HEK293 (cell line): ENCODE measurements around the gene MED25.
A peak's percentile ranks its signal among the peaks of the same experiment; 100 is the strongest.

ENCODE experiments used
- AEBP2 ChIP-seq: fragments of 450-650 bp; formaldehyde crosslinking; IDR thresholded peaks from 2 replicates; pipeline ENCODE4 v1.5.1; 2016; ENCODE audit warnings: missing biosample characterization, missing genetic modification characterization, borderline replicate concordance
- ATF2 ChIP-seq: fragments of 450-650 bp; formaldehyde crosslinking; IDR thresholded peaks from 2 replicates; pipeline ENCODE4 v1.5.1; 2016; ENCODE audit warnings: missing biosample characterization, missing genetic modification characterization, low read depth
- EGR2 ChIP-seq: fragments of 450-650 bp; formaldehyde crosslinking; IDR thresholded peaks from 2 replicates; pipeline ENCODE4 v1.5.1; 2016; ENCODE audit warnings: low read depth, missing biosample characterization, missing genetic modification characterization
- KLF7 ChIP-seq: fragments of 450-650 bp; formaldehyde crosslinking; IDR thresholded peaks from 2 replicates; pipeline ENCODE4 v1.5.1; 2016; ENCODE audit warnings: missing biosample characterization, missing genetic modification characterization, borderline replicate concordance
- MYNN ChIP-seq: fragments of 450-650 bp; formaldehyde crosslinking; IDR thresholded peaks from 2 replicates; pipeline ENCODE4 v1.5.1; 2016; ENCODE audit warnings: missing biosample characterization, missing genetic modification characterization, borderline replicate concordance
- PRDM2 ChIP-seq: fragments of 450-650 bp; formaldehyde crosslinking; IDR thresholded peaks from 2 replicates; pipeline ENCODE4 v1.5.1; 2016; ENCODE audit warnings: missing biosample characterization, missing genetic modification characterization, borderline replicate concordance
- PRDM4 ChIP-seq: fragments of 450-650 bp; formaldehyde crosslinking; IDR thresholded peaks from 2 replicates; pipeline ENCODE4 v1.5.1; 2017; ENCODE audit warnings: missing biosample characterization, missing genetic modification characterization
- RBAK ChIP-seq: fragments of 450-650 bp; formaldehyde crosslinking; IDR thresholded peaks from 2 replicates; pipeline ENCODE4 v1.5.1; 2016; ENCODE audit warnings: missing biosample characterization, missing genetic modification characterization
- SALL2 ChIP-seq: fragments of 450-650 bp; formaldehyde crosslinking; IDR thresholded peaks from 2 replicates; pipeline ENCODE4 v1.5.0; 2017; ENCODE audit warnings: missing biosample characterization, mild to moderate bottlenecking, missing genetic modification characterization, borderline replicate concordance
- SETDB1 ChIP-seq: IDR thresholded peaks from one replicate; pipeline ENCODE4 v1.6.1; 2017; ENCODE audit warnings: mild to moderate bottlenecking, low read length, moderate library complexity, mixed read lengths; ENCODE audit not compliant: insufficient read length
- TSHZ1 ChIP-seq: fragments of 450-650 bp; formaldehyde crosslinking; IDR thresholded peaks from 2 replicates; pipeline ENCODE4 v1.5.1; 2016; ENCODE audit warnings: missing biosample characterization, missing genetic modification characterization, borderline replicate concordance
- ZNF121 ChIP-seq: fragments of 450-650 bp; formaldehyde crosslinking; IDR thresholded peaks from 2 replicates; pipeline ENCODE4 v1.5.1; 2016; ENCODE audit warnings: missing biosample characterization, missing genetic modification characterization
- ZNF174 ChIP-seq: fragments of 450-650 bp; formaldehyde crosslinking; IDR thresholded peaks from 2 replicates; pipeline ENCODE4 v1.5.0; 2017; ENCODE audit warnings: missing biosample characterization, mild to moderate bottlenecking, missing genetic modification characterization
- ZNF394 ChIP-seq: fragments of 450-650 bp; formaldehyde crosslinking; IDR thresholded peaks from 2 replicates; pipeline ENCODE4 v1.5.1; 2016; ENCODE audit warnings: missing biosample characterization, missing genetic modification characterization, mild to moderate bottlenecking, moderate library complexity, borderline replicate concordance
- ZNF488 ChIP-seq: fragments of 450-650 bp; formaldehyde crosslinking; IDR thresholded peaks from 2 replicates; pipeline ENCODE4 v1.5.1; 2016; ENCODE audit warnings: missing biosample characterization, missing genetic modification characterization
- ZNF596 ChIP-seq: fragments of 450-650 bp; IDR thresholded peaks from 2 replicates; pipeline ENCODE4 v1.5.0; 2018; ENCODE audit warnings: missing biosample characterization, mild to moderate bottlenecking, missing genetic modification characterization, moderate library complexity
- ZNF707 ChIP-seq: fragments of 450-650 bp; formaldehyde crosslinking; IDR thresholded peaks from 2 replicates; pipeline ENCODE4 v1.5.1; 2016; ENCODE audit warnings: missing biosample characterization, missing genetic modification characterization
- ZNF747 ChIP-seq: fragments of 450-650 bp; formaldehyde crosslinking; IDR thresholded peaks from 2 replicates; pipeline ENCODE4 v1.5.1; 2016; ENCODE audit warnings: missing biosample characterization, missing genetic modification characterization
- ZNF792 ChIP-seq: fragments of 450-650 bp; formaldehyde crosslinking; IDR thresholded peaks from 2 replicates; pipeline ENCODE4 v1.5.1; 2016; ENCODE audit warnings: missing biosample characterization, missing genetic modification characterization
- ZNF837 ChIP-seq: fragments of 450-650 bp; formaldehyde crosslinking; IDR thresholded peaks from 2 replicates; pipeline ENCODE4 v1.5.1; 2016; ENCODE audit warnings: missing biosample characterization, missing genetic modification characterization
- ZSCAN16 ChIP-seq: fragments of 450-650 bp; formaldehyde crosslinking; IDR thresholded peaks from 2 replicates; pipeline ENCODE4 v1.5.1; 2016; ENCODE audit warnings: missing biosample characterization, missing genetic modification characterization
- ZSCAN23 ChIP-seq: fragments of 450-650 bp; formaldehyde crosslinking; IDR thresholded peaks from 2 replicates; pipeline ENCODE4 v1.5.1; 2016; ENCODE audit warnings: missing biosample characterization, missing genetic modification characterization

The MED25 gene

GRCh38 chr19:49877020-49877878 lies 59.2 kb downstream of the MED25 start, which contains the start of the genes AKT1S1 and TBC1D17 (continued):
- no peak for TF ChIP-seq ZNF837 (tag by site-specific recombination)
- TF ChIP-seq ZNF707 (tag by site-specific recombination), result no peak
- TF ChIP-seq MYNN (tag by site-specific recombination), result no peak
- TF ChIP-seq EGR2 (tag by site-specific recombination), result peak; percentile 64
- no peak for TF ChIP-seq ZNF747 (tag by site-specific recombination)
- TF ChIP-seq ZNF596 (tag by site-specific recombination), result no peak
- TF ChIP-seq ZSCAN23 (tag by site-specific recombination), result no peak
- TF ChIP-seq AEBP2, result no peak
- peak; percentile 52; the same call in 1 of the 2 replicates for TF ChIP-seq PRDM4
- 0 out of 2 replicates have a peak, but pooled peaks have one; percentile 28 for TF ChIP-seq ATF2 (tag by site-specific recombination)
- TF ChIP-seq SALL2 (tag by site-specific recombination), result no peak
- TF ChIP-seq ZSCAN16 (tag by site-specific recombination), result no peak
- TF ChIP-seq PRDM2 (tag by site-specific recombination), result no peak
- no peak for TF ChIP-seq ZNF792
- TF ChIP-seq SETDB1, result no peak
- TF ChIP-seq ZNF488 (tag by site-specific recombination), result no peak
- no peak for TF ChIP-seq ZNF174 (tag by site-specific recombination)
- peak; percentile 10; the same call in 1 of the 2 replicates for TF ChIP-seq RBAK (tag by site-specific recombination)
- no peak for TF ChIP-seq ZNF394 (tag by site-specific recombination)
- no peak for TF ChIP-seq TSHZ1 (tag by site-specific recombination)
- 0 out of 2 replicates have a peak, but pooled peaks have one; percentile 12 for TF ChIP-seq KLF7 (tag by site-specific recombination)
- TF ChIP-seq ZNF121 (tag by site-specific recombination), result no peak
